GM12878 (cell line): Measurements from ENCODE around the gene GJA9. TPM values are rescaled to one million over a fixed set of nuclear protein-coding genes. Genes with fewer than 3 reads are reported as not detected.

ENCODE experiments used
- ATAC-seq: fragments of 200-7000 bp; cut with Tn5 transposase; 3 replicates; pipeline ENCODE4 v1.9.1; 2020; ENCODE audit warnings: mild to moderate bottlenecking, moderate library complexity
- BruUV-seq: library from RNA; stranded (reverse); fragments of 400-500 nt; replicated peaks from 2 replicates; lab custom pipeline; 2021; lab: Mats Ljungman, UMichigan
- CTCF ChIA-PET: fragments of 300-600 bp; sonication (Branson Sonifier 250); formaldehyde crosslinking; extraction: SDS; loops from one replicate; lab custom pipeline; 2021; ENCODE audit warnings: inconsistent platforms; lab: Yijun Ruan, JAX
- POLR2A ChIA-PET: fragments of 350-600 bp; formaldehyde crosslinking; extraction: SDS; loops from one replicate; lab custom pipeline; 2021; ENCODE audit warnings: inconsistent platforms; lab: Charles Lee
- RAD21 ChIA-PET: fragments of 300-600 bp; sonication (Branson Sonifier 250); formaldehyde crosslinking; loops from one replicate; lab custom pipeline; 2023; ENCODE audit warnings: antibody characterized with exemption; ENCODE audit not compliant: unreplicated experiment; lab: Charles Lee
- SMC1A ChIA-PET: fragments of 300-600 bp; sonication (Branson Sonifier 250); formaldehyde crosslinking; loops from one replicate; lab custom pipeline; 2023; ENCODE audit not compliant: unreplicated experiment, uncharacterized antibody; lab: Charles Lee
- DNase-seq: peaks from one replicate; pipeline ENCODE4 v3.0.0-alpha.2; 2011; ENCODE audit warnings: low read depth, low spot score
- FAIRE-seq: peaks from 3 replicates; lab custom pipeline; 2011; peaks lifted over from hg19 to GRCh38; lab: Jason Lieb, UNC
- H2AFZ ChIP-seq: 2 replicates; pipeline ENCODE4 v1.6.0; 2011; ENCODE audit warnings: low read depth, low read length, control low read depth; ENCODE audit not compliant: control insufficient read depth
- H3K27ac ChIP-seq: 2 replicates; pipeline ENCODE4 v1.5.1; 2011; ENCODE audit warnings: control low read depth; ENCODE audit not compliant: control insufficient read depth, insufficient read depth
- H3K27me3 ChIP-seq, 2 experiments: replicated peaks in 1 of 2; 2 replicates each; pipeline versions ENCODE4 v1.6.0 to v1.6.1; 2011; ENCODE audit warnings: low read length in 1 of 2; ENCODE audit not compliant: control insufficient read depth in 2 of 2, insufficient read depth in 2 of 2
- H3K36me3 ChIP-seq, 2 experiments: 2 replicates each; pipeline ENCODE4 v1.5.1; 2011; ENCODE audit warnings: low read length in 1 of 2; ENCODE audit not compliant: control insufficient read depth in 2 of 2, insufficient read depth in 2 of 2
- H3K4me1 ChIP-seq: 2 replicates; pipeline ENCODE4 v1.6.1; 2011; ENCODE audit warnings: mild to moderate bottlenecking, low read length, moderate library complexity, mixed read lengths; ENCODE audit not compliant: control insufficient read depth, insufficient read depth
- H3K4me2 ChIP-seq: 2 replicates; pipeline ENCODE4 v1.6.0; 2011; ENCODE audit warnings: control low read depth; ENCODE audit not compliant: control insufficient read depth, insufficient read depth
- H3K4me3 ChIP-seq: fragments of 200-600 bp; sonication (generic); 2 replicates; pipeline ENCODE4 v1.5.1; 2016
- H3K79me2 ChIP-seq: 2 replicates; pipeline ENCODE4 v1.6.0; 2011; ENCODE audit warnings: low read length; ENCODE audit not compliant: control insufficient read depth, insufficient read depth
- H3K9ac ChIP-seq: 2 replicates; pipeline ENCODE4 v1.8.0; 2011; ENCODE audit warnings: low read length, control low read depth, mixed read lengths; ENCODE audit not compliant: control insufficient read depth, insufficient read depth
- H3K9me3 ChIP-seq: replicated peaks from 3 replicates; pipeline ENCODE4 v1.5.1; 2011; ENCODE audit warnings: mild to moderate bottlenecking, low read length; ENCODE audit not compliant: control insufficient read depth, insufficient read depth
- H4K20me1 ChIP-seq: 2 replicates; pipeline ENCODE4 v1.6.0; 2011; ENCODE audit not compliant: control insufficient read depth, insufficient read depth
- CBFB ChIP-seq: IDR thresholded peaks from 2 replicates; pipeline ENCODE4 v1.6.1; 2016; ENCODE audit warnings: antibody characterized with exemption, low read depth
- CBX5 ChIP-seq: sonication (generic); IDR thresholded peaks from 2 replicates; pipeline ENCODE4 v1.6.1; 2016; ENCODE audit warnings: low read depth, moderate library complexity, mild to moderate bottlenecking, inconsistent platforms
- IRF4 ChIP-seq: IDR thresholded peaks from 2 replicates; pipeline ENCODE4 v1.6.1; 2011; ENCODE audit warnings: low read depth, low read length
- NRF1 ChIP-seq: conservative IDR thresholded peaks from 2 replicates; pipeline ENCODE4 v1.6.1; 2011; ENCODE audit warnings: mild to moderate bottlenecking, low read depth, low read length, improper control_type of control experiment
- PKNOX1 ChIP-seq: fragments of 450-650 bp; IDR thresholded peaks from 2 replicates; pipeline ENCODE4 v1.6.1; 2016; ENCODE audit warnings: mild to moderate bottlenecking
- ZNF207 ChIP-seq: fragments of 450-650 bp; IDR thresholded peaks from 2 replicates; pipeline ENCODE4 v1.6.1; 2014; ENCODE audit warnings: antibody characterized with exemption, mild to moderate bottlenecking, borderline replicate concordance
- WGBS: methylation state at CpG from one replicate; pipeline ENCODE4 v1.1.6; 2016; ENCODE audit warnings: low lambda C conversion rate; ENCODE audit not compliant: insufficient replicate concordance, insufficient coverage; ENCODE audit errors: missing lambda C conversion rate; 5-methylcytosine and 5-hydroxymethylcytosine counted together
- in situ Hi-C: fragments of 300-500 bp; cut with MboI; formaldehyde crosslinking; loops from 9 replicates; pipeline ENCODE4 v1.14.3; 2018; ENCODE audit warnings: mixed read lengths
- intact Hi-C: fragments of 100-400 bp; cut with micrococcal nuclease; formaldehyde crosslinking; loops from one replicate; pipeline ENCODE4 v1.14.2; 2022; ENCODE audit not compliant: unreplicated experiment
- polyA plus RNA-seq, 11 experiments: library from polyadenylated mRNA; depleted of rRNA in 4 of 11; unstranded in 6 of 11; stranded (reverse) in 5 of 11; fragments of >200 nt; fragmentation: Nextera tagmentation in 4 of 11; fragmentation: Illumina TruSeq in 1 of 11; extraction: Ambion mirVana in 4 of 11; extraction: Trizol in 1 of 11; gene quantifications; 1 replicate in 1 of 11; 2 replicates in 10 of 11; pipeline versions ENCODE4 v1.2.1 to v1.2.3, GENCODE V29; 2011 to 2016; ENCODE audit warnings: inconsistent platforms in 2 of 11, missing spikeins in 2 of 11, low read depth in 1 of 11
- total RNA-seq, 4 experiments: library from RNA; depleted of rRNA in 3 of 4; stranded (reverse); fragments of >200 nt in 3 of 4; fragmentation: Illumina TruSeq in 1 of 4; extraction: Trizol in 1 of 4; gene quantifications; 2 replicates each; pipeline versions ENCODE4 v1.2.1 to v1.2.3, GENCODE V29; 2013 to 2021
- TF ChIP-seq, protein P1 (sequence below): IDR thresholded peaks from 2 replicates; pipeline ENCODE4 v1.6.1; 2011; ENCODE audit warnings: low read depth, mild to moderate bottlenecking, low read length, moderate library complexity, borderline replicate concordance; ENCODE audit errors: extremely low read depth
- TF ChIP-seq, protein P2 (sequence below): IDR thresholded peaks from 2 replicates; pipeline ENCODE4 v1.6.1; 2012; ENCODE audit warnings: low read length, inconsistent platforms

GJA9 gene
- total and polyA plus RNA-seq, 10 of the 15 experiments (the other 5 are each of a cell fraction or from before 2014, with no cell fraction given) = 0.13 TPM; not detected in 9

DNA sequence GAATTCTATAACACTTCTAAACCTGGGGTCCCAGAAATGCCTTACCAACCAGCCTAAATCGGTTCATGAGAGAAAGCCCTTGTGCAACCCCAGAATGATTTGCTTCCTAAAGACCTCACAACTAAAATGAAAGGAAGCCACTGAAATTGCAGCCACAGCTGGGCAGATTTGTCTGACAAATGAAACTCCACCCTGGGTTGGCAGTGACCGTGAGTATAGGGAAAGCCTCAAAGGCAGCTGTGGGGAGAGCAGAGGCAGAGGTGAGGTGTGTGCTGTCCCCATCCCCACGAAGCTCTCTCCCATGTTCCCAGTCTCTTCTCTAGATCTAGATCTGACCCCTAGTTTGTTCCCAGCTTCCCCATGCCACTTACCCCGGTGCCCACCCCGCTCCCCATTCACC lies 37.2 kb upstream of the GJA9 start:
- H3K4me1 ChIP-seq = no peaks in the 10 kb centered on the region
- ChIA-PET POLR2A (interaction anchor here (0.5 kb wide), 1 partner anchor 480 kb away, joined by 4 read pairs; no protein-coding TSS in a partner anchor), CTCF (interaction anchor here (1.3 to 1.6 kb wide), 3 partner anchors 10 to 173 kb away, joined by 3 to 4 read pairs (median 3); no protein-coding TSS in a partner anchor)

DNA sequence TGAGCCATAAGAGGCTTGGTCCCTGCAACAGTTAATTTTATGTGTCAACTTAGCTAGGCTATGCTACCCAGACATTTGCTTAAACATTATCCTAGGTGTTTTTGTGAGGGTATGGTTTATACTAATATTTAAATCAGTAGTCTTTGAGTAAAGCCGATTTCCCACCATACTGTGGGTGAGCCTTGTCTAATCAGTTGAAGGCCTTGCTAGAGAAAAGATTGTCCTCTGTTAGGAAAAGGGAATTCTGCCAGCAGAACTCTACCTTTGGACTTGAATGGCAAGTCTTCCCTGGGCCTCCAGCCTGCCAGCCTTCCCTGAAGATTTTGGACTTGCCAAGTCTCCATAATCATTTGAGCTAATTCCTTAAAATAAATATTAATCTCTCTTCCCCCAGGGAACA lies 36.4 kb upstream of the GJA9 start:
- ChIA-PET CTCF (interaction anchor here (1.3 to 1.6 kb wide), 2 partner anchors 9 to 83 kb away, joined by 3 read pairs; no protein-coding TSS in a partner anchor), POLR2A (no interaction called here), SMC1A (no interaction called here), RAD21 (no interaction called here)
- BruUV-seq = no TSS peak
- 79% methylated on average over 1 of the region's 1 CpG for WGBS
- Histone ChIP-seq H4K20me1 (no peaks in the 10 kb centered on the region), H2AFZ (no peak overlapping the region), H3K27me3 (no peaks in the 10 kb centered on the region), H3K4me3 (no peak overlapping the region), H3K4me2 (no peak overlapping the region), H3K9me3 (no peaks in the 10 kb centered on the region), H3K9ac (no peak overlapping the region), H3K79me2 (no peaks in the 10 kb centered on the region), H3K4me1 (no peaks in the 10 kb centered on the region), H3K36me3 (no peaks in the 10 kb centered on the region), H3K27ac (no peak overlapping the region)
- no peak for FAIRE-seq
- no peak for TF ChIP-seq CBX5
- no peak for TF ChIP-seq CBFB
- no peak for TF ChIP-seq PKNOX1
- intact Hi-C loops = no loop called here
- no peak for DNase-seq
- in situ Hi-C loops = no loop called here
- ATAC-seq = no peak

More for the DNA sequence above, 37.2 kb upstream of the GJA9 start:
- H3K4me3 ChIP-seq = no peak overlapping the region
- ChIA-PET SMC1A (no interaction called here), RAD21 (no interaction called here)
- intact Hi-C loops (no loop called here), in situ Hi-C loops (no loop called here)
- no peaks in the 10 kb centered on the region for H4K20me1 ChIP-seq
- no peak for FAIRE-seq
- no TSS peak for BruUV-seq
- no peak overlapping the region for H3K27ac ChIP-seq
- no peaks in the 10 kb centered on the region for H3K36me3 ChIP-seq
- WGBS = 46% methylated on average over 5 of the region's 5 CpGs
- H2AFZ ChIP-seq = no peak overlapping the region
- no peaks in the 10 kb centered on the region for H3K9me3 ChIP-seq
- no peaks in the 10 kb centered on the region for H3K27me3 ChIP-seq
- no peak overlapping the region for H3K4me2 ChIP-seq
- DNase-seq = no peak
- no peaks in the 10 kb centered on the region for H3K79me2 ChIP-seq
- no peak for TF ChIP-seq ZNF207
- TF ChIP-seq, protein P1, sequence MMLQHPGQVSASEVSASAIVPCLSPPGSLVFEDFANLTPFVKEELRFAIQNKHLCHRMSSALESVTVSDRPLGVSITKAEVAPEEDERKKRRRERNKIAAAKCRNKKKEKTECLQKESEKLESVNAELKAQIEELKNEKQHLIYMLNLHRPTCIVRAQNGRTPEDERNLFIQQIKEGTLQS = no peak
- no peak for TF ChIP-seq NRF1
- TF ChIP-seq, protein P2, sequence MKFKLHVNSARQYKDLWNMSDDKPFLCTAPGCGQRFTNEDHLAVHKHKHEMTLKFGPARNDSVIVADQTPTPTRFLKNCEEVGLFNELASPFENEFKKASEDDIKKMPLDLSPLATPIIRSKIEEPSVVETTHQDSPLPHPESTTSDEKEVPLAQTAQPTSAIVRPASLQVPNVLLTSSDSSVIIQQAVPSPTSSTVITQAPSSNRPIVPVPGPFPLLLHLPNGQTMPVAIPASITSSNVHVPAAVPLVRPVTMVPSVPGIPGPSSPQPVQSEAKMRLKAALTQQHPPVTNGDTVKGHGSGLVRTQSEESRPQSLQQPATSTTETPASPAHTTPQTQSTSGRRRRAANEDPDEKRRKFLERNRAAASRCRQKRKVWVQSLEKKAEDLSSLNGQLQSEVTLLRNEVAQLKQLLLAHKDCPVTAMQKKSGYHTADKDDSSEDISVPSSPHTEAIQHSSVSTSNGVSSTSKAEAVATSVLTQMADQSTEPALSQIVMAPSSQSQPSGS = no peak
- no peak for TF ChIP-seq IRF4
- peak; percentile 30; the same call in 1 of the 3 replicates for ATAC-seq
- no peak overlapping the region for H3K9ac ChIP-seq
